Upper lobe of right lung (tissue), 1 donor: Measurements from ENCODE around the gene PRPF40A. TPM values are rescaled to one million over a fixed set of nuclear protein-coding genes. Genes with fewer than 3 reads are reported as not detected.

Experiments used
- ATAC-seq: fragments of 200-7000 bp; cut with Tn5 transposase; one replicate; pipeline ENCODE4 v1.9.1; 2020; ENCODE audit warnings: mild to moderate bottlenecking, moderate library complexity
- DNase-seq: peaks from one replicate; pipeline ENCODE4 v3.0.0-alpha.2; 2020
- H3K27ac ChIP-seq: fragments of 200-600 bp; one replicate; pipeline ENCODE4 v1.8.0; 2022
- H3K27me3 ChIP-seq: fragments of 200-600 bp; one replicate; pipeline ENCODE4 v1.8.0; 2022; ENCODE audit warnings: mild to moderate bottlenecking
- H3K36me3 ChIP-seq: fragments of 200-600 bp; one replicate; pipeline ENCODE4 v1.8.0; 2022
- H3K4me1 ChIP-seq: fragments of 200-600 bp; one replicate; pipeline ENCODE4 v1.8.0; 2022
- H3K4me3 ChIP-seq: fragments of 200-600 bp; one replicate; pipeline ENCODE4 v1.8.0; 2022; ENCODE audit warnings: mild to moderate bottlenecking
- H3K9me3 ChIP-seq: fragments of 200-600 bp; one replicate; pipeline ENCODE4 v1.8.0; 2022
- CTCF ChIP-seq: fragments of 200-600 bp; IDR thresholded peaks from one replicate; pipeline ENCODE4 v1.8.0; 2022; ENCODE audit warnings: antibody characterized with exemption
- intact Hi-C: fragments of 100-400 bp; cut with DNase I; formaldehyde crosslinking; loops from one replicate; pipeline ENCODE4 v1.11.0; 2022
- total RNA-seq: library from RNA; stranded (reverse); fragmentation: NEBNext Ultra II Directional; extraction: Animal tissue kit (Norgen Biotek cat#: 25700); gene quantifications from one replicate; pipeline ENCODE4 v1.2.1, GENCODE V29; 2021
- donor health status: DM: no; HTN: yes; CAD: no; lungs with severe emphysema.

The PRPF40A gene
- total RNA-seq, 1 donor from 2014 or later, result 71.6 TPM

GRCh38 chr2:152710713-152711112 is 6.5 kb downstream of the PRPF40A start:
- peaks cover 10% of the 10 kb centered on the region for H3K4me1 ChIP-seq
- intact Hi-C loops, result no loop called here

GRCh38 chr2:152708742-152709141 is 8.5 kb downstream of the PRPF40A start:
- H3K4me1 ChIP-seq, result no peaks in the 10 kb centered on the region
- no peaks in the 10 kb centered on the region for H3K9me3 ChIP-seq
- H3K27me3 ChIP-seq, result no peaks in the 10 kb centered on the region
- no peak overlapping the region for H3K27ac ChIP-seq
- ATAC-seq (no peak), DNase-seq (no peak)
- intact Hi-C loops, result no loop called here
- no peak overlapping the region for H3K4me3 ChIP-seq
- H3K36me3 ChIP-seq, result peaks cover 23% of the 10 kb centered on the region
- no peak for TF ChIP-seq CTCF

More at GRCh38 chr2:152710713-152711112, 6.5 kb downstream of the PRPF40A start:
- H3K36me3 ChIP-seq, result peaks cover 38% of the 10 kb centered on the region
- DNase-seq, result no peak
- H3K4me3 ChIP-seq, result no peak overlapping the region
- TF ChIP-seq CTCF, result no peak
- ATAC-seq, result no peak
- no peak overlapping the region for H3K27ac ChIP-seq
- no peaks in the 10 kb centered on the region for H3K27me3 ChIP-seq
- H3K9me3 ChIP-seq, result no peaks in the 10 kb centered on the region

GRCh38 chr2:152706477-152707021 is 10.7 kb downstream of the PRPF40A start:
- no peak for ATAC-seq
- H3K9me3 ChIP-seq, result no peaks in the 10 kb centered on the region
- intact Hi-C loops, result no loop called here

GRCh38 chr2:152701198-152701597 is 16.1 kb downstream of the PRPF40A start:
- no peak overlapping the region for H3K4me3 ChIP-seq
- H3K36me3 ChIP-seq, result no peaks in the 10 kb centered on the region
- no peaks in the 10 kb centered on the region for H3K9me3 ChIP-seq
- no peak for TF ChIP-seq CTCF
- no peaks in the 10 kb centered on the region for H3K4me1 ChIP-seq
- H3K27me3 ChIP-seq, result no peaks in the 10 kb centered on the region
- H3K27ac ChIP-seq, result no peak overlapping the region
- no peak for DNase-seq
- intact Hi-C loops, result no loop called here
- ATAC-seq, result no peak

More at GRCh38 chr2:152706477-152707021, 10.7 kb downstream of the PRPF40A start:
- no peak for DNase-seq
- Histone ChIP-seq H3K4me3 (no peak overlapping the region), H3K27me3 (no peaks in the 10 kb centered on the region), H3K36me3 (peaks cover under 1% of the 10 kb centered on the region), H3K27ac (no peak overlapping the region), H3K4me1 (no peaks in the 10 kb centered on the region)
- TF ChIP-seq CTCF, result no peak

- intact Hi-C loops, result no loop called here
- no peak for DNase-seq
- ATAC-seq, result no peak
- Histone ChIP-seq H3K27me3 (no peaks in the 10 kb centered on the region), H3K27ac (no peak overlapping the region), H3K36me3 (peaks cover 24% of the 10 kb centered on the region), H3K4me3 (no peak overlapping the region), H3K9me3 (no peaks in the 10 kb centered on the region), H3K4me1 (no peaks in the 10 kb centered on the region)
- no peak for TF ChIP-seq CTCF
Observed at GRCh38 chr2:152696476-152696875, 20.8 kb downstream of the PRPF40A start.

GRCh38 chr2:152695763-152696162 is 21.5 kb downstream of the PRPF40A start:
- Histone ChIP-seq H3K9me3 (no peaks in the 10 kb centered on the region), H3K4me3 (no peak overlapping the region), H3K4me1 (no peaks in the 10 kb centered on the region), H3K27ac (no peak overlapping the region), H3K27me3 (no peaks in the 10 kb centered on the region), H3K36me3 (peaks cover 24% of the 10 kb centered on the region)
- DNase-seq, result no peak
- intact Hi-C loops, result no loop called here
- no peak for TF ChIP-seq CTCF
- no peak for ATAC-seq
